Measurements from ENCODE around the gene ASXL1.
"Not testable (repeated sequence)": the region's sequence is repeated elsewhere in the genome, so short reads cannot be mapped to it uniquely, and the experiment has no call there.

ASXL1 gene

GRCh38 chr20:32395066-32395465, 36.9 kb downstream of the ASXL1 start:
- H3K27me3 ChIP-seq (replicated peaks) = no peaks in the 10 kb centered on the region
- DNase-seq = no peak
- no peak overlapping the region for H3K27ac ChIP-seq
- in situ Hi-C loops (cut with HindIII; ENCODE audit: low pct_ligation_motif_present, low sequenced_read_pairs) = no loop called here
- TF ChIP-seq CTCF (IDR thresholded peaks at IDR 0.05; ENCODE audit: low read depth, low read length, missing control alignments) = no peak
- no peak overlapping the region for H3K4me3 ChIP-seq (ENCODE audit: low read depth, low read length)
- H3K36me3 ChIP-seq (replicated peaks) = peaks cover 9% of the 10 kb centered on the region

GRCh38 chr20:32396646-32397160, 38.6 kb downstream of the ASXL1 start:
- in situ Hi-C loops (cut with HindIII; ENCODE audit: low pct_ligation_motif_present, low sequenced_read_pairs) = no loop called here
- no peak for DNase-seq
- H3K27ac ChIP-seq = no peak overlapping the region
- H3K4me3 ChIP-seq (ENCODE audit: low read depth, low read length) = no peak overlapping the region
- no peaks in the 10 kb centered on the region for H3K27me3 ChIP-seq (replicated peaks)
- TF ChIP-seq CTCF (IDR thresholded peaks at IDR 0.05; ENCODE audit: low read depth, low read length, missing control alignments) = no peak
- H3K36me3 ChIP-seq (replicated peaks) = no peaks in the 10 kb centered on the region

- no peak for DNase-seq
- Histone ChIP-seq H3K36me3 (replicated peaks) (no peaks in the 10 kb centered on the region), H3K4me3 (ENCODE audit: low read depth, low read length) (no peak overlapping the region), H3K27ac (no peak overlapping the region), H3K27me3 (replicated peaks) (no peaks in the 10 kb centered on the region)
- no peak for TF ChIP-seq CTCF (IDR thresholded peaks at IDR 0.05; ENCODE audit: low read depth, low read length, missing control alignments)
- in situ Hi-C loops (cut with HindIII; ENCODE audit: low pct_ligation_motif_present, low sequenced_read_pairs) = no loop called here
Measured at GRCh38 chr20:32397567-32398084, 39.5 kb downstream of the ASXL1 start.

- TF ChIP-seq CTCF (IDR thresholded peaks at IDR 0.05; ENCODE audit: low read depth, low read length, missing control alignments) = no peak
- in situ Hi-C loops (cut with HindIII; ENCODE audit: low pct_ligation_motif_present, low sequenced_read_pairs) = no loop called here
- DNase-seq = no peak
- no peak overlapping the region for H3K4me3 ChIP-seq (ENCODE audit: low read depth, low read length)
- no peaks in the 10 kb centered on the region for H3K36me3 ChIP-seq (replicated peaks)
- no peaks in the 10 kb centered on the region for H3K27me3 ChIP-seq (replicated peaks)
- no peak overlapping the region for H3K27ac ChIP-seq
Measured at GRCh38 chr20:32400476-32400875, 42.3 kb downstream of the ASXL1 start.

GRCh38 chr20:32404017-32404416, 45.9 kb downstream of the ASXL1 start:
- Histone ChIP-seq H3K4me3 (ENCODE audit: low read depth, low read length) (no peak overlapping the region), H3K27me3 (replicated peaks) (no peaks in the 10 kb centered on the region), H3K27ac (no peak overlapping the region), H3K36me3 (replicated peaks) (no peaks in the 10 kb centered on the region)
- DNase-seq = no peak
- TF ChIP-seq CTCF (IDR thresholded peaks at IDR 0.05; ENCODE audit: low read depth, low read length, missing control alignments) = no peak
- in situ Hi-C loops (cut with HindIII; ENCODE audit: low pct_ligation_motif_present, low sequenced_read_pairs) = no loop called here

GRCh38 chr20:32406701-32407100, 48.6 kb downstream of the ASXL1 start:
- no peak for DNase-seq
- in situ Hi-C loops (cut with HindIII; ENCODE audit: low pct_ligation_motif_present, low sequenced_read_pairs) = no loop called here
- Histone ChIP-seq H3K27me3 (replicated peaks) (no peaks in the 10 kb centered on the region), H3K36me3 (replicated peaks) (no peaks in the 10 kb centered on the region), H3K27ac (no peak overlapping the region), H3K4me3 (ENCODE audit: low read depth, low read length) (no peak overlapping the region)
- TF ChIP-seq CTCF (IDR thresholded peaks at IDR 0.05; ENCODE audit: low read depth, low read length, missing control alignments) = no peak

GRCh38 chr20:32407131-32407750, 49.1 kb downstream of the ASXL1 start:
- H3K4me3 ChIP-seq (ENCODE audit: low read depth, low read length); DNase-seq; H3K27me3 ChIP-seq (replicated peaks); H3K27ac ChIP-seq; H3K36me3 ChIP-seq (replicated peaks); in situ Hi-C loops (cut with HindIII; ENCODE audit: low pct_ligation_motif_present, low sequenced_read_pairs): not testable (repeated sequence)
